HCT116 (cell line): ENCODE data around the gene SLC25A25. TPM values are rescaled to one million over a fixed set of nuclear protein-coding genes. Genes with fewer than 3 reads are reported as not detected.

Source experiments
- ATAC-seq: fragments of 200-7000 bp; cut with Tn5 transposase; 2 replicates; pipeline ENCODE4 v1.9.1; 2020; ENCODE audit warnings: mild to moderate bottlenecking, moderate library complexity
- BruUV-seq: library from RNA; stranded (reverse); fragments of 400-500 nt; replicated peaks from 2 replicates; lab custom pipeline; 2021; lab: Mats Ljungman, UMichigan
- CTCF ChIA-PET: fragments of 300-600 bp; sonication (Branson Sonifier 250); formaldehyde crosslinking; loops from one replicate; lab custom pipeline; 2021; ENCODE audit warnings: antibody characterized with exemption; lab: Charles Lee
- POLR2A ChIA-PET: fragments of 300-600, 350-600 bp; sonication (Branson Sonifier 250); formaldehyde crosslinking; loops from one replicate; lab custom pipeline; 2021; ENCODE audit warnings: antibody characterized with exemption; lab: Charles Lee
- RAD21 ChIA-PET, 2 experiments: fragments of 300-600 bp; sonication (Branson Sonifier 250); formaldehyde crosslinking; loops; one replicate each; lab custom pipeline; 2023; ENCODE audit warnings: low total read pairs in 2 of 2; ENCODE audit not compliant: uncharacterized antibody in 2 of 2, unreplicated experiment in 2 of 2, low non-redundant PET in 1 of 2; lab: Charles Lee
- DNase-seq: peaks from one replicate; pipeline ENCODE4 v3.0.0-alpha.2; 2010; ENCODE audit warnings: low read depth, low spot score
- H2AFZ ChIP-seq: fragments of 200-600 bp; shearing (Covaris generic), sonication (generic); 2 replicates; pipeline ENCODE4 v1.6.1; 2017; ENCODE audit warnings: low read depth, mixed run types, mixed read lengths, antibody characterized with exemption, low read length; ENCODE audit not compliant: poor library complexity, severe bottlenecking
- H3K27ac ChIP-seq: 2 replicates; pipeline ENCODE4 v1.5.1; 2012; ENCODE audit warnings: low read depth, low read length
- H3K27me3 ChIP-seq: fragments of 200-600 bp; sonication (generic); 2 replicates; pipeline ENCODE4 v1.6.1; 2016; ENCODE audit warnings: mixed run types, low read length, mixed read lengths; ENCODE audit not compliant: insufficient read depth
- H3K36me3 ChIP-seq, 2 experiments: fragments of 200-500 bp in 1 of 2; fragments of 200-600 bp in 1 of 2; sonication (Bioruptor generic) in 1 of 2; sonication (generic) in 1 of 2; 2 replicates each; pipeline versions ENCODE4 v1.5.1 to v1.6.1; 2014 to 2016; ENCODE audit warnings: low read length in 2 of 2, inconsistent platforms in 1 of 2, mixed read lengths in 1 of 2, mixed run types in 1 of 2; ENCODE audit not compliant: insufficient read depth in 2 of 2, control insufficient read depth in 1 of 2
- H3K4me1 ChIP-seq, 2 experiments: fragments of 200-600 bp in 1 of 2; sonication (generic) in 1 of 2; 2 replicates each; pipeline versions ENCODE4 v1.5.1 to v1.6.1; 2012 to 2017; ENCODE audit warnings: low read length in 2 of 2, inconsistent platforms in 1 of 2, mild to moderate bottlenecking in 1 of 2, mixed read lengths in 1 of 2, mixed run types in 1 of 2, moderate library complexity in 1 of 2; ENCODE audit not compliant: insufficient read depth in 2 of 2, control insufficient read depth in 1 of 2
- H3K4me2 ChIP-seq: fragments of 200-600 bp; sonication (generic); 2 replicates; pipeline ENCODE4 v1.6.1; 2017; ENCODE audit warnings: mixed run types, low read length, mixed read lengths
- H3K4me3 ChIP-seq, 2 experiments: fragments of 200-600 bp in 1 of 2; sonication (generic) in 1 of 2; replicated peaks in 1 of 2; 2 replicates each; pipeline ENCODE4 v1.5.1; 2011 to 2016; ENCODE audit warnings: low read length in 2 of 2, control low read depth in 1 of 2, low read depth in 1 of 2, mild to moderate bottlenecking in 1 of 2, mixed read lengths in 1 of 2, mixed run types in 1 of 2
- H3K79me2 ChIP-seq: fragments of 200-600 bp; sonication (generic); 2 replicates; pipeline ENCODE4 v1.6.1; 2017; ENCODE audit warnings: mild to moderate bottlenecking, mixed run types, low read length, moderate library complexity, mixed read lengths; ENCODE audit not compliant: insufficient read depth
- H3K9ac ChIP-seq: fragments of 200-600 bp; sonication (generic); 2 replicates; pipeline ENCODE4 v1.6.1; 2016; ENCODE audit warnings: low read length, mixed read lengths
- H3K9me2 ChIP-seq: fragments of 200-600 bp; sonication (generic), shearing (Covaris generic); 2 replicates; pipeline ENCODE4 v1.6.1; 2017; ENCODE audit warnings: mixed run types, mild to moderate bottlenecking, moderate library complexity; ENCODE audit not compliant: insufficient read depth
- H3K9me3 ChIP-seq, 2 experiments: fragments of 200-500 bp in 1 of 2; fragments of 200-600 bp in 1 of 2; sonication (Bioruptor generic) in 1 of 2; sonication (generic) in 1 of 2; 2 replicates each; pipeline ENCODE4 v1.6.1; 2014 to 2017; ENCODE audit warnings: low read length in 2 of 2, mixed read lengths in 2 of 2, inconsistent platforms in 1 of 2, low read depth in 1 of 2, mild to moderate bottlenecking in 1 of 2, mixed run types in 1 of 2, moderate library complexity in 1 of 2; ENCODE audit not compliant: control insufficient read depth in 1 of 2, insufficient read depth in 1 of 2
- H4K20me1 ChIP-seq: fragments of 200-600 bp; sonication (generic), shearing (Covaris generic); 2 replicates; pipeline ENCODE4 v1.6.1; 2017; ENCODE audit warnings: mixed run types, mild to moderate bottlenecking, moderate library complexity; ENCODE audit not compliant: insufficient read depth
- ATF3 ChIP-seq: IDR thresholded peaks from 2 replicates; pipeline ENCODE4 v1.6.1; 2012
- CBX3 ChIP-seq: IDR thresholded peaks from 2 replicates; pipeline ENCODE4 v1.6.1; 2012; ENCODE audit warnings: low read depth
- CEBPB ChIP-seq: IDR thresholded peaks from 2 replicates; pipeline ENCODE4 v1.6.1; 2012; ENCODE audit warnings: low read depth
- EGR1 ChIP-seq: IDR thresholded peaks from 2 replicates; pipeline ENCODE4 v1.6.1; 2012; ENCODE audit warnings: low read depth
- ELF1 ChIP-seq: IDR thresholded peaks from 2 replicates; pipeline ENCODE4 v1.6.1; 2012; ENCODE audit warnings: low read depth, borderline replicate concordance
- EZH2 ChIP-seq: fragments of 200-600 bp; sonication (generic); IDR thresholded peaks from 2 replicates; pipeline ENCODE4 v1.6.1; 2017; ENCODE audit warnings: antibody characterized with exemption, mixed run types
- EZH2phosphoT487 ChIP-seq: fragments of 200-600 bp; IDR thresholded peaks from 2 replicates; pipeline ENCODE4 v1.6.1; 2018; ENCODE audit warnings: antibody characterized with exemption, borderline replicate concordance
- FOSL1 ChIP-seq: IDR thresholded peaks from 2 replicates; pipeline ENCODE4 v1.6.1; 2012; ENCODE audit warnings: low read depth
- JUND ChIP-seq: IDR thresholded peaks from 2 replicates; pipeline ENCODE4 v1.6.1; 2012
- MAX ChIP-seq: IDR thresholded peaks from 2 replicates; pipeline ENCODE4 v1.6.1; 2012
- POLR2AphosphoS5 ChIP-seq: IDR thresholded peaks from 2 replicates; pipeline ENCODE4 v1.6.1; 2011; ENCODE audit warnings: mild to moderate bottlenecking, low read depth, low read length, moderate library complexity
- REST ChIP-seq: IDR thresholded peaks from 2 replicates; pipeline ENCODE4 v1.6.1; 2012; ENCODE audit warnings: low read depth
- SIN3A ChIP-seq: IDR thresholded peaks from 2 replicates; pipeline ENCODE4 v1.6.1; 2012; ENCODE audit warnings: low read depth
- TCF7L2 ChIP-seq: IDR thresholded peaks from 2 replicates; pipeline ENCODE4 v1.7.0; 2011; ENCODE audit warnings: borderline replicate concordance, inconsistent platforms; ENCODE audit not compliant: insufficient read depth, insufficient read length; ENCODE audit errors: extremely low read depth
- YY1 ChIP-seq: IDR thresholded peaks from 2 replicates; pipeline ENCODE4 v1.6.1; 2011; ENCODE audit warnings: low read length, low read depth, moderate library complexity, mild to moderate bottlenecking; ENCODE audit not compliant: insufficient replicate concordance; ENCODE audit errors: extremely low read depth
- ZBTB33 ChIP-seq: IDR thresholded peaks from 2 replicates; pipeline ENCODE4 v1.6.1; 2011; ENCODE audit warnings: mild to moderate bottlenecking, low read length, moderate library complexity; ENCODE audit not compliant: insufficient replicate concordance; ENCODE audit errors: extremely low read depth
- intact Hi-C: fragments of 100-400 bp; cut with micrococcal nuclease; formaldehyde crosslinking; loops from 2 replicates; pipeline ENCODE4 v1.10.0; 2022
- total RNA-seq: library from RNA; stranded (reverse); gene quantifications from one replicate; pipeline ENCODE4 v1.2.1, GENCODE V29; 2021; ENCODE audit not compliant: unreplicated experiment

The SLC25A25 gene
- total RNA-seq, 1 experiment from 2014 or later = 15.3 TPM

GRCh38 chr9:128136816-128137793 lies 69.1 kb downstream of the SLC25A25 start (continued):
- TF ChIP-seq TCF7L2 (no peak), EZH2phosphoT487 (no peak), ATF3 (no peak)

DNA sequence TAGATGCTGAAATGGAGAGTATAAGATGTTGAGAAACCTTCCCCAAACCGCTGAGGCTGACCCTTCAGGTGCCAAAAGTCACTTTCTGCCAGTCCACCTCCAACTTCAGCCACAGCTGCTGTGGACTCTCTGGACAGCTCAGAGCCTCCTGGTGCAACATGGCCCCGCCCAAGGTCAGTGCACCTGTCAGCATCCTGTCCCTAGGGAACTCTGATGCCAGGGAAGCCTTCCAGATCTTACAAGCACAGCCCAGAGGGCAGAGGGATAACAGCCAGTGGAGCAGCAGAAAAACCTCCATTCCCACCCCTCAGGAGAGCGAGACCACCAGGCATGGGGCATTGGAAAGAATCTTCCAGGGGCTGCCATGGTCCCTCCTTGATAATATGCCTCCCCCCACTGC lies 70.0 kb downstream of the SLC25A25 start:
- H3K27ac ChIP-seq = no peak overlapping the region
- no TSS peak for BruUV-seq
- intact Hi-C loops = no loop called here
- TF ChIP-seq ELF1 = no peak
- TF ChIP-seq ZBTB33 = no peak
- no peak for TF ChIP-seq EGR1
- TF ChIP-seq CEBPB = no peak
- TF ChIP-seq SIN3A = no peak
- no peak for TF ChIP-seq REST
- TF ChIP-seq POLR2AphosphoS5 = no peak
- TF ChIP-seq MAX = no peak
- no peak for TF ChIP-seq ATF3
- TF ChIP-seq EZH2 = no peak
- TF ChIP-seq CBX3 = no peak
- TF ChIP-seq JUND = no peak
- no peak for TF ChIP-seq YY1
- TF ChIP-seq EZH2phosphoT487 = no peak
- TF ChIP-seq FOSL1 = no peak
- DNase-seq (no peak), ATAC-seq (no peak)
- H3K27me3 ChIP-seq = peaks cover 3% of the 10 kb centered on the region; the same call in 1 of the 2 replicates
- no peaks in the 10 kb centered on the region for H3K9me2 ChIP-seq
- H3K4me3 ChIP-seq = no peak overlapping the region
- H3K79me2 ChIP-seq = no peaks in the 10 kb centered on the region
- CTCF ChIA-PET = no interaction called here
- H3K9me3 ChIP-seq = peaks cover 0 to 4% of the 10 kb centered on the region in 2 experiments; a peak in 1 of 4 replicates
- H3K9ac ChIP-seq = no peak overlapping the region
- RAD21 ChIA-PET = no interaction called here
- no peaks in the 10 kb centered on the region for H3K36me3 ChIP-seq
- H2AFZ ChIP-seq = no peak overlapping the region
- H3K4me1 ChIP-seq = peaks cover 0 to 4% of the 10 kb centered on the region in 2 experiments; a peak in 1 of 4 replicates
- POLR2A ChIA-PET = interaction anchor here (1.3 kb wide), 1 partner anchor 10 kb away, joined by 3 read pairs; no protein-coding TSS in a partner anchor
- H3K4me2 ChIP-seq = no peak overlapping the region
- no peaks in the 10 kb centered on the region for H4K20me1 ChIP-seq
